Right ventricle myocardium superior (tissue), 1 donor: ENCODE measurements around the gene CNOT3. TPM values are rescaled to one million over a fixed set of nuclear protein-coding genes. Genes with fewer than 3 reads are reported as not detected.

Experiments
- ATAC-seq: fragments of 200-7000 bp; cut with Tn5 transposase; one replicate; pipeline ENCODE4 v1.9.1; 2020; ENCODE audit warnings: mild to moderate bottlenecking; ENCODE audit not compliant: poor library complexity
- DNase-seq: peaks from one replicate; pipeline ENCODE4 v3.0.0-alpha.2; 2020
- intact Hi-C: fragments of 100-400 bp; cut with DNase I; formaldehyde crosslinking; loops from one replicate; pipeline ENCODE4 v1.11.2; 2022
- total RNA-seq: library from RNA; stranded (reverse); fragmentation: NEBNext Ultra II Directional; extraction: Animal tissue kit (Norgen Biotek cat#: 25700); gene quantifications from one replicate; pipeline ENCODE4 v1.2.1, GENCODE V29; 2021
- donor health status: DM: no; HTN: yes; CAD: no; lungs with severe emphysema.

The CNOT3 gene
- total RNA-seq, 1 donor from 2014 or later, result 17.6 TPM

GRCh38 chr19:54203151-54203611, 65.6 kb downstream of the CNOT3 start:
- intact Hi-C loops, result no loop called here
- no peak for DNase-seq
- no peak for ATAC-seq

- intact Hi-C loops, result no loop called here
Measured at GRCh38 chr19:54204767-54205468, 67.4 kb downstream of the CNOT3 start.

More at GRCh38 chr19:54204767-54205468, 67.4 kb downstream of the CNOT3 start:
- DNase-seq (no peak), ATAC-seq (no peak)

Other genes starting within 250 kb of the CNOT3 start
- gene CACNG7, start 228.5 kb upstream of the CNOT3 start, total RNA-seq, result not detected
- 0.03 TPM for gene CACNG8, start 174.8 kb upstream of the CNOT3 start, total RNA-seq
- gene CACNG6, start 146.1 kb upstream of the CNOT3 start, total RNA-seq, result not detected
- not detected for gene VSTM1, start 73.9 kb upstream of the CNOT3 start, total RNA-seq
- gene TARM1, start 56.4 kb upstream of the CNOT3 start, total RNA-seq, result not detected
- gene OSCAR, start 37.0 kb upstream of the CNOT3 start, total RNA-seq, result 0.54 TPM
- 493 TPM for gene NDUFA3, start 34.9 kb upstream of the CNOT3 start, total RNA-seq
- gene TFPT, start 22.1 kb upstream of the CNOT3 start, total RNA-seq, result 9.4 TPM
- 39.9 TPM for gene PRPF31, start 22.0 kb upstream of the CNOT3 start, total RNA-seq
- 6.5 TPM for gene LENG1, start 22.0 kb downstream of the CNOT3 start, total RNA-seq
- gene TMC4, start 35.4 kb downstream of the CNOT3 start, total RNA-seq, result 0.91 TPM
- 12.7 TPM for gene MBOAT7, start 51.8 kb downstream of the CNOT3 start, total RNA-seq
- gene TSEN34, start 53.5 kb downstream of the CNOT3 start, total RNA-seq, result 14.3 TPM
- gene RPS9, start 63.1 kb downstream of the CNOT3 start, total RNA-seq, result 651 TPM
- 3.6 TPM for gene LILRB3, start 85.2 kb downstream of the CNOT3 start, total RNA-seq
- gene LILRA6, start 105.0 kb downstream of the CNOT3 start, total RNA-seq, result 1.8 TPM
- 7.7 TPM for gene LILRB5, start 119.5 kb downstream of the CNOT3 start, total RNA-seq
- 1.8 TPM for gene LILRB2, start 143.3 kb downstream of the CNOT3 start, total RNA-seq
- gene LILRA5, start 175.4 kb downstream of the CNOT3 start, total RNA-seq, result 1.3 TPM
- not detected for gene LILRA4, start 201.4 kb downstream of the CNOT3 start, total RNA-seq
- gene LAIR1, start 227.2 kb downstream of the CNOT3 start, total RNA-seq, result 6.3 TPM